Astrocyte of the spinal cord (primary cell): ENCODE data around the gene MYL3.
A peak's percentile ranks its signal among the peaks of the same experiment; 100 is the strongest.

Experiments
- DNase-seq: peaks from one replicate; pipeline ENCODE4 v3.0.0; 2011; ENCODE audit warnings: low read depth, low spot score
- H3K4me3 ChIP-seq: 2 replicates; pipeline ENCODE4 v1.5.1; 2011; ENCODE audit warnings: low read depth, mild to moderate bottlenecking, low read length, moderate library complexity
- in situ Hi-C: cut with HindIII; loops from 2 replicates; pipeline ENCODE4 v1.10.0; 2017; ENCODE audit warnings: low sequenced_read_pairs
- TF ChIP-seq, protein P1 (sequence below): IDR thresholded peaks from 2 replicates; pipeline ENCODE4 v1.5.1; 2012; ENCODE audit warnings: low read depth, mild to moderate bottlenecking, low read length, inconsistent platforms

The MYL3 gene

DNA sequence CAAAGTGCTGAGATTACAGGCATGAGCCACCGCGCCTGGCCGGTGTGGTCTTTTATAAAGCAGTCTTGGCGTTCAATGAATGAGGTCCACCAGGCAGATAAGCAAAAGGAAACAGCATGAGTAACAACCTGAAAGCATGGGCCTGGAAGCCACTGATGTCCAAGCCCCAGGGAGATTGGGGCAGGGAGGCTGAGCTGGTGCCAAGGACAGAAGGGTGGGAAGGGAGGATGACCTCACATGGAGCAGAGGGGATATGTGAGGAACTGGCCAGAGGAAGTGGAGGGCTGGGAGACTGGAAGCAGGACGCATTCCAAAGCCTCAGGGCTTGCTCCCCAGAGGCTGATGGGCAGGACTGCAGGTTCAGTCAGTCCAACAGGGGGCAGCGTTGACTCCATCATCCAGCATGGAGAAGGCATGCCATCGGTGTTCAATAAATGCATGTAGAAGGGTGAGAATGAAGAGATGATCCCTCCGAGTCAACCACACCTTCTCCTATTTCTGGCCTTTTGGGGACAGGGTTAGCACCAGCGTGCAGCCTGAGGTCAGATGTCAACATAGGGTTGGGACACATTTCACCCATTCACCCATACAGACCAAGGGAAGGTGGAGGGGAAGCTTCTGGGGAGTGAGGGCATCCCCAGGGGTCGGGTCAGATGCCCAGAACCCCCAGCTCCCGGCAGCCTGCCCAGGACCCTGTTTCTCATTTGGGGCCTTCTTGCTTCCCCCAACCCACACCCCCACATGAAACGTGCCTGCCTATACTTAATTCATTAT is 14.8 kb downstream of the MYL3 start:
- DNase-seq: peak; percentile 49
- TF ChIP-seq, protein P1, sequence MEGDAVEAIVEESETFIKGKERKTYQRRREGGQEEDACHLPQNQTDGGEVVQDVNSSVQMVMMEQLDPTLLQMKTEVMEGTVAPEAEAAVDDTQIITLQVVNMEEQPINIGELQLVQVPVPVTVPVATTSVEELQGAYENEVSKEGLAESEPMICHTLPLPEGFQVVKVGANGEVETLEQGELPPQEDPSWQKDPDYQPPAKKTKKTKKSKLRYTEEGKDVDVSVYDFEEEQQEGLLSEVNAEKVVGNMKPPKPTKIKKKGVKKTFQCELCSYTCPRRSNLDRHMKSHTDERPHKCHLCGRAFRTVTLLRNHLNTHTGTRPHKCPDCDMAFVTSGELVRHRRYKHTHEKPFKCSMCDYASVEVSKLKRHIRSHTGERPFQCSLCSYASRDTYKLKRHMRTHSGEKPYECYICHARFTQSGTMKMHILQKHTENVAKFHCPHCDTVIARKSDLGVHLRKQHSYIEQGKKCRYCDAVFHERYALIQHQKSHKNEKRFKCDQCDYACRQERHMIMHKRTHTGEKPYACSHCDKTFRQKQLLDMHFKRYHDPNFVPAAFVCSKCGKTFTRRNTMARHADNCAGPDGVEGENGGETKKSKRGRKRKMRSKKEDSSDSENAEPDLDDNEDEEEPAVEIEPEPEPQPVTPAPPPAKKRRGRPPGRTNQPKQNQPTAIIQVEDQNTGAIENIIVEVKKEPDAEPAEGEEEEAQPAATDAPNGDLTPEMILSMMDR: peak; percentile 48
- no peak overlapping the region for H3K4me3 ChIP-seq
- in situ Hi-C loops: no loop called here

DNA sequence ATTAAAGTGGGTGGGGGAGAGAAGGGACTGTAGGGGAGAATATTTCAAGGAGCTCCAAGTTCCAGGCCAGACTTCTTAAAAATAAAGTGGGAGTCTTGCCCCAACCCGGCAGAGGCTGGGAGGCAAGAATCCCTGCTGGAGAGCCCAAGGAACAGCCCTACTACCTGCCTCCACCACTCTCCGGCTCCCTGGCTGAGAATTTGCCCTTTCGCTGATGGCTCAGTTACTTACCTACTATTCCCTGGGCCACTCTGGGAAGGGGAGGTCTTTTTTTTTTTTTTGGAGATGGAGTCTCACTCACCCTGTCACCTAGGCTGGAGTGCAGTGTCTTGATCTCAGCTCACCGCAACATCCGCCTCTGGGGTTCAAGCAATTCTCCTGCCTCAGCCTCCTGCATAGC is 15.5 kb downstream of the MYL3 start:
- TF ChIP-seq, protein P1: no peak
- no peak for DNase-seq
- H3K4me3 ChIP-seq: no peak overlapping the region
- in situ Hi-C loops: no loop called here

DNA sequence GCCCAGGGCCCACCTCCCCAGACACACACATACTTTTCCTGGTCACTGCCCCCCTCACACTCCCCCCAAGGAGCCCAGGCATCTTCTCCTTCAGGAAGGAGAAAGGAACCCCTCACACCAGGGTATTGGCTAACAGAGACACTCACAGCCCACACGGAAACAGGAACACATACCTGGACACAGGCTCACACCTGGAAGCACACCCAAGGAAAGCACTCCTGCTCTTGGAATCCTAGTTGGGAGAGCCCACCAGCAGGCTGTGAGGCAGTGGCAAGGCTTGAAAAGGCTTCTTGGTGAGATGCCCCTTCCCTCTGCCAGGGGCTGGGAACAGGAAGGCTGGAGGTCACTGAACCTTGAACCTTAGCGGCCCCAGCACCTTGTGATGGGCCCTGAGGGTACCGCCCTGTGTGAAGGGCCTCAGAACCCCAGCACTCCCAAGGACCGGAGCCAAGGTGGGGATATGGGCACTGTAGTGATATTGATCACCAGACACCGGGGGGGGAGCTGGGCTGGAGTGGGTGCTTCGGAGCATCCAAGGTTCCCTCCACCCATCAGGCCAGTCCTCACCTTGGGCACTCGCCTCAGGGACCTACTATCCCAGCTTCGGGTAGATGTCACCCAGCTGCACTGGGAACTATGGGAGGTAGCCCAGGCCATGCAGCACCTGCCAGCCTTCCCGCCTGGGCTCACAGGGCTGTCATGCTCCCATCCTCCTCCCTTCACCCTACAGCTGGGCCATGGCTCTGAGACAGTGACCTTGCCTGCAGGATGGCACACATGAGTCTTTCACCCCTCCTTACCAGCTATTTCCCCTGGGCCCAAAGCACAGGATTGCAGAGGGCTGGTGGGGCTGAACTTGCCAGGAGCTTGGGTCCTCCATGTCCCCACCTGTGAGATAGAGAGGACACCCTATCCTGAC is 16.4 kb downstream of the MYL3 start:
- DNase-seq: no peak
- TF ChIP-seq, protein P1: no peak
- in situ Hi-C loops: no loop called here
- peak overlapping the region; percentile 26 for H3K4me3 ChIP-seq

DNA sequence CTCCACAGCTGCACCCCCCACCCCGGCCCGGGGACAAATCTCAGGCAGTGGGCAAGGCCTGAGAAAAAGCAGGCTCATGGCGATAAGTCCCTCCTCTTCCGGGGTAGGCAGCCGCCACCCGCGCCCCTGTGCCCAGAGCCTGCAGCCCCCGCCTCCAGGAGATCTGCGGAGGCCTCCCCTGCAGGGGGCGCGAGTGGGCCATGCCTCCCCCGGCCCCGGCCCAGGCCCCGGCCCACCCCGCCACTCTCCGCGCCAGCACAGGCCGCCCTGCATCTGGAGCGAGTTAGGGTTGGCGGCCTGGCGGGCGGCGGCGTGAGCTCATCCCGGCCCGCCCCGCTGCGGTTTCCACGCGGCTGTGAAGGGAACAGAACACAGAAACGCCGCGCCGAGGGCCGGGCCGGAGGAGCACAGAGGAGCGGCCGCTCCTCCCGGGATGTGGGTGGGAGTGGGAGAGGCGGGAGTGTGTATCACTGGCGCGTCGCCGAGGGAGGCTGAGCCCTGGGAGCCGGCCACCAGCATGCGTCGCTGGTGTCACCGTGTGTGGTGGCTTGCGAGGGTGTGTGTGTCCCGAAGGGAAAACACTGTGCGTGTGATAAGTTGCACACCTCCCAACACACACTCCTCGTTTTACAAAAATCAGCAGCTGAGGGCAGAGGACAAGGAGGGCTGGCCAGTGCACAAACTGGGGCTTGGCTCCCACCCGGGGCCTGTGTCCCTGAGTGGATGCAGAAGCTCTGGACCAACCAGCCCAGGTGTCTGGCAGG is 17.2 kb downstream of the MYL3 start:
- in situ Hi-C loops: no loop called here
- TF ChIP-seq, protein P1: peak; percentile 47
- DNase-seq: peak; percentile 81
- peak overlapping the region; percentile 37 for H3K4me3 ChIP-seq

DNA sequence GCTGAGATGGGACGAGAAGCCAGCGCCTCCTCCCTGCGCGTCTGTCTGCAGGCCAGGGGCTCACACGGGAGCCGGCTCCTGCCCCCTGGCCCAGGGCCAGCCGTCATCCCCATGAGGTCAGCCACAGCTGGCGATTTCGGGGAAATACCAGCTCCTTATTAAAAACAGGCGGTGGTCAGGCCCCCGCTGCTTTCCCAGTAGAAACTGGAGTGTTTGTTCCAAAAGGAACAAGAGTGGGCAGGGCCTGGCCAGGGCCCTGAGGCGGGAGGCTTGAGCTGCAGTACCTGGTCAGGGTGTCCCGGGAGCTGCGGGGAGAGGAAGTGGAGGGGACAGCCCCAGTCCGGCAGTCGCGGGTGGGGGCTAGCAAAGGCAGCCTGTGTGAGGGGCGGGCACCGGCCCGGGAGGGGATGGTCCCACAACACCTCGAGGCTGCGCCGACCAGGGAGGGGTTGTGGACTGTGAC is 17.8 kb downstream of the MYL3 start:
- peak; percentile 92 for DNase-seq
- peak overlapping the region; percentile 37 for H3K4me3 ChIP-seq
- in situ Hi-C loops: no loop called here
- TF ChIP-seq, protein P1: no peak

DNA sequence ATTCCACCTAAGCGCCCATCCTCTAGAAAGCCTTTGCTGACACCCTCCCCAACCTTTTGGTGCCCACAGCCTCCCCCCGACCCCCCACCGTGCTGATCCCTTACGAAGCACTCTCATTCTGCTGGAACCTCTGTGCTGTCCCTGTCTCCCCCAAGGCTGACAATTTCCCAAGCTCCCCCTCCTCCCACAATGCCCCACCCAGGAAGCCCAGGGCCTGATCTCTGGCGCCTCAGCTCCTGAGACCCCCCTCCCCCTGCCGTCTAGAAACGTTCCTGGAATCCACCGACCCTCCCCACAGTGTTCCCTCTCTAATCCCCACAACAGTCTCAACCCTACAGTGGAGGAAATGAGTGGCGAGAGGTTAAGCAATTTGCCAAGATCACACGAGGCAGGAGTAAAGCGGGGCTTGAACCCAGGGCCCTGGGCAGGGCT is 18.3 kb downstream of the MYL3 start:
- no peak overlapping the region for H3K4me3 ChIP-seq
- DNase-seq: no peak
- TF ChIP-seq, protein P1: no peak
- in situ Hi-C loops: no loop called here
